ENCODE measurements around the gene MMGT1. TPM values are rescaled to one million over a fixed set of nuclear protein-coding genes. Genes with fewer than 3 reads are reported as not detected.

MMGT1 gene
- 9.1 and 9.3 TPM in 2 replicates for total RNA-seq

DNA sequence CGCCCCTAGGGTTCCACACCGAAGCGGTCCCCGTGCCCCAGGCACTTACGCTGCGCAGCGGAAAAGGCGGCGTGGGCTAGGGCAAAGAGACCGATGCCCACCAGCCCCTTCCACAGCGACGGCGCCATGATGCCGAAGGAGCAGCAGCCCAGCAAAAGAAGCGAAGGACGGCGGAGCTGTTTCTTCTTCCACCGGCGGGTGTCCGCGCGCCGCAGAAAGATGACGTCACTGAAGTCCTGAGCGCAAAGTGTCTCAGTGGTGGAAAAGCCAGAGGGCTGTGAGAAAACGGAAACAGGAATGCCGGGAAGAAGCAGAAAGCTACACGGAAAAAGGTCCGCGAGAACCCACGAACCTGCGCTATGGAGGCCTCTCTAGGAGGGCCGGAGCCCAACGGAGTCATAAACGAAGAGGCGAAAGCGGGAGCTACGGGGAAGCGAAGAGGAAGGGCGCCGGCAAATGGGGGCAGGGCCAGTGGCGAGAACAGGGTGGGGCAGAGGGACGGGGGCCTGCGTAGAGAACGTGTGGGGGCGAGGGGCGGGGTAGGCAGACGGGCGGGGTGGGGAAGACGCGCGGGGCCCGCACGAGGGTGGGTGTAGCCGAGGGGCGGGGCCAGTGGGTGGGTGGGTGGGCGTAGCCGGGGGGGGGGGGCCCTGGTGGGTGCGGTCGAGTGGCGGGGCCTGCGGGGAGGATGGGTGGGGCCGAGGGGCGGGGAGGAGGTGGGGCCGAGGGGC, at the start of gene MMGT1:
Gene MMGT1 (minus strand): TSS at position 441 of the 731 bp plus-strand sequence. CDS start 313 bp downstream, at position 128.

DNA sequence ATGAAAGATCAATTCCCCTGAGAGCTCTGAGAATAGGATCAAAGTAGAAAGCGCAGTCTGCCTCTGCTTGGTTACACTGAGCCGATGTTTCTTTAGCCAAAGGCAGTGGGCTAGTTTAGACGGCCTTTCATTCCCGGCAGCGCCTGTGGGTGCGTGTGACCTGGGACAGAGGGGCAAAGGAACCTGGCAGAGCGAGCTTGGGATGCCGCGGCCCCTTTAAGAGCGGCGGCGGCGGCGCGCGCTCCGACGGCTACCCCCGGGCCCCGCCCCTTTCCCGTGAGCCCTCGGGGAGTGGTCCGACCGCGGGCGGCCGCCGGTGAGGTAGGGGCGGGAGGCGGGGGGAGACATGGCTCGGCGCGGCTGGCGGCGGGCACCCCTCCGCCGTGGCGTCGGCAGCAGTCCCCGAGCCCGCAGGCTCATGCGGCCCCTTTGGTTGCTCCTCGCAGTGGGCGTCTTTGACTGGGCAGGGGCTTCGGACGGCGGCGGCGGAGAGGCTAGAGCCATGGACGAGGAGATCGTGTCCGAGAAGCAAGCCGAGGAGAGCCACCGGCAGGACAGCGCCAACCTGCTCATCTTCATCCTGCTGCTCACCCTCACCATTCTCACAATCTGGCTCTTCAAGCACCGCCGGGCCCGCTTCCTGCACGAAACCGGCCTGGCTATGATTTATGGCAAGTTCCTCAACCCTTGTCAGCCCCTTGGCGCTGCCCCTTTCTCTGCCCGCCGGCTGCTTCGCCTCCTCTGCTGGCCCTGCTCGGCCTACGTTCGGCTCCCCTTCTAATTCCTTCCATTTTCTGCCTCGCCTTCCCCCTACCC, 11.6 kb upstream of the MMGT1 start, which contains the start of gene SLC9A6:
Gene SLC9A6 (plus strand): TSS at position 279 of the 816 bp plus-strand sequence. CDS start 224 bp downstream, at position 503.

Other genes with a start within 250 kb of the MMGT1 start
- gene CT45A3, start 205.8 kb downstream of the MMGT1 start, total RNA-seq, result not detected in 2 replicates
- gene CT45A5, start 188.5 kb downstream of the MMGT1 start, total RNA-seq, result not detected in 2 replicates
- gene CT45A6, start 171.2 kb downstream of the MMGT1 start, total RNA-seq, result not detected in 2 replicates
- gene CT45A2, start 154.0 kb downstream of the MMGT1 start, total RNA-seq, result not detected in 2 replicates
- gene CT45A7, start 136.7 kb downstream of the MMGT1 start, total RNA-seq, result not detected in 2 replicates
- not detected in 2 replicates for gene CT45A8, start 119.5 kb downstream of the MMGT1 start, total RNA-seq
- not detected in 2 replicates for gene CT45A9, start 102.2 kb downstream of the MMGT1 start, total RNA-seq
- gene CT45A10, start 80.5 kb downstream of the MMGT1 start, total RNA-seq, result not detected in 2 replicates
- not detected in 2 replicates for gene SAGE1, start 80.3 kb downstream of the MMGT1 start, total RNA-seq
- gene SLC9A6, start 11.4 kb upstream of the MMGT1 start, total RNA-seq, result 29.2 and 38.4 TPM in 2 replicates
- gene FHL1, start 173.5 kb upstream of the MMGT1 start, total RNA-seq, result 44.3 and 106 TPM in 2 replicates